ENCODE data around the gene GRAMD1A.
A peak's percentile ranks its signal among the peaks of the same experiment; 100 is the strongest.

The GRAMD1A gene

GRCh38 chr19:35063940-35064818 lies 64.1 kb downstream of the GRAMD1A start:
- Mint-ChIP-seq H3K27ac (peak overlapping the region; percentile 11), H3K27me3 (peaks cover 3% of the 10 kb centered on the region), H3K9me3 (no peaks in the 10 kb centered on the region), H3K4me1 (peaks cover 20% of the 10 kb centered on the region), H3K36me3 (ENCODE audit: low read depth) (no peaks in the 10 kb centered on the region), H3K4me3 (no peak overlapping the region)
- DNase-seq (no peak), ATAC-seq (peak; percentile 61)

DNA sequence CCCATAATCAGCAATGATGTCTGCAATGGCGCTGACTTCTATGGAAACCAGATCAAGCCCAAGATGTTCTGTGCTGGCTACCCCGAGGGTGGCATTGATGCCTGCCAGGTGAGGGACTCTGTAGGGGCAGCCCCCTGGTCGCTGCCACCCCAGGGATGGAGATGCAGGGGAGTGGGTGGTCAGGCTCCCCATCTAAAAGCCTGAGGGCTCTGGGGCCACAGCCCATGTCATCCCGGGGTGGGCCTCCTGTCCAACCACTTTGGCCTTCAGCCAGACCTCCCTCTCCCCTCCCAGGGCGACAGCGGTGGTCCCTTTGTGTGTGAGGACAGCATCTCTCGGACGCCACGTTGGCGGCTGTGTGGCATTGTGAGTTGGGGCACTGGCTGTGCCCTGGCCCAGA lies 65.5 kb downstream of the GRAMD1A start:
- no peak for ATAC-seq
- Mint-ChIP-seq H3K9me3 (peaks cover 2% of the 10 kb centered on the region), H3K4me3 (no peak overlapping the region), H3K27me3 (peaks cover 3% of the 10 kb centered on the region), H3K27ac (no peak overlapping the region), H3K4me1 (peaks cover 20% of the 10 kb centered on the region), H3K36me3 (ENCODE audit: low read depth) (no peaks in the 10 kb centered on the region)
- DNase-seq, result no peak

DNA sequence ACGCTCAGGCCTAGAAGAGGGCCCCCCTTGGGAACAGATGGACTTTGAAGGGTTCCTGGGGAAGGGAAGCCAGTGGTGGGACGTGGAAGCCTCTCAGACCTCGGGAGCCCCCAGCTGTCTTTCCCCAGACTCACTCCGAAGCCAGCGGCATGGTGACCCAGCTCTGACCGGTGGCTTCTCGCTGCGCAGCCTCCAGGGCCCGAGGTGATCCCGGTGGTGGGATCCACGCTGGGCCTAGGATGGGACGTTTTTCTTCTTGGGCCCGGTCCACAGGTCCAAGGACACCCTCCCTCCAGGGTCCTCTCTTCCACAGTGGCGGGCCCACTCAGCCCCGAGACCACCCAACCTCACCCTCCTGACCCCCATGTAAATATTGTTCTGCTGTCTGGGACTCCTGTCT lies 66.0 kb downstream of the GRAMD1A start:
- no peak for DNase-seq
- Mint-ChIP-seq H3K9me3 (peaks cover 5% of the 10 kb centered on the region), H3K27me3 (peaks cover 3% of the 10 kb centered on the region), H3K27ac (no peak overlapping the region), H3K4me3 (no peak overlapping the region), H3K4me1 (peaks cover 20% of the 10 kb centered on the region), H3K36me3 (ENCODE audit: low read depth) (no peaks in the 10 kb centered on the region)
- ATAC-seq, result no peak

DNA sequence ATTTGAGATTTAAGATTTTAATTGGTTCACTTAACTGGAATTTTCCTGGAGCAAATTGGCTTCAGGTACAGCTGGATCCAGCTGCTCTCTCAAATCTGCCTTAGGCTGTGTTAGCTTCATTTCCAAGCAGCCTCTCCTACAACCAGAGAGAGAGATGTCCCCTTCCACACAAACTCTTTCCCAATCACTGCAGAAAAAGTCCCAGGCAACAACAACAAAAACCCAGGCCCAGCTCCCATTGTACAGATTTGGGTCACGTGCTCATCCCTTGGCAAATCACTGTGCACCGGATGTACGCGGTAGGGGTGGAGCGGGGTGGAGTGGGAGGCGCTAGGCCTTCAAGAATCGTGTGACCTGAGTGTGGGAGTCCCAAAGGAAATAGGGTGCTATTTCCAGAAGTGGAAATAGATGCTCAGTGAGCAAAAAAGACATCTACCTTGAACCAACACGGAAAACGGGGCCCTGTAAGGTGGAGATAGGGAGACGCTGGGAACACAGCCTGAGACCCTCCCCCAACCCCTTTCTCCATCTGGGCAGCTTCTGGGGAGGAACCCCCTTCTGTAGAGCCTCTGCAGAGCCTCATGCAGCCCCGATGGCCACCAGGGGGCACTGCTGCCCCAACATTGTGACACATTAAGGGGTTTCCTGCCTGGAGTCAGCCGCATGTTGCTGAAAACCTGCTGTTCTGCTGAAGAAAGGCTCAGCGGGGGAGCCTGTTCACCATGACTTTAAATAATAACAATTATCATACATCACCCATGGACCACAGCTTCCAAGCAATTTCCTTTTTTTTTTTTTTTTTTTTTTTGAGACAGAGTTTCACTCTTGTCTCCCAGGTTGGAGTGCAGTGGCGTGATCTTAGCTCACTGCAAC lies 66.8 kb downstream of the GRAMD1A start:
- Mint-ChIP-seq H3K4me1 (peaks cover 20% of the 10 kb centered on the region), H3K27me3 (peaks cover 2% of the 10 kb centered on the region), H3K9me3 (peaks cover 5% of the 10 kb centered on the region), H3K36me3 (ENCODE audit: low read depth) (no peaks in the 10 kb centered on the region), H3K4me3 (no peak overlapping the region), H3K27ac (peak overlapping the region; percentile 71)
- ATAC-seq, result peak; percentile 88
- peak; percentile 95 for DNase-seq

DNA sequence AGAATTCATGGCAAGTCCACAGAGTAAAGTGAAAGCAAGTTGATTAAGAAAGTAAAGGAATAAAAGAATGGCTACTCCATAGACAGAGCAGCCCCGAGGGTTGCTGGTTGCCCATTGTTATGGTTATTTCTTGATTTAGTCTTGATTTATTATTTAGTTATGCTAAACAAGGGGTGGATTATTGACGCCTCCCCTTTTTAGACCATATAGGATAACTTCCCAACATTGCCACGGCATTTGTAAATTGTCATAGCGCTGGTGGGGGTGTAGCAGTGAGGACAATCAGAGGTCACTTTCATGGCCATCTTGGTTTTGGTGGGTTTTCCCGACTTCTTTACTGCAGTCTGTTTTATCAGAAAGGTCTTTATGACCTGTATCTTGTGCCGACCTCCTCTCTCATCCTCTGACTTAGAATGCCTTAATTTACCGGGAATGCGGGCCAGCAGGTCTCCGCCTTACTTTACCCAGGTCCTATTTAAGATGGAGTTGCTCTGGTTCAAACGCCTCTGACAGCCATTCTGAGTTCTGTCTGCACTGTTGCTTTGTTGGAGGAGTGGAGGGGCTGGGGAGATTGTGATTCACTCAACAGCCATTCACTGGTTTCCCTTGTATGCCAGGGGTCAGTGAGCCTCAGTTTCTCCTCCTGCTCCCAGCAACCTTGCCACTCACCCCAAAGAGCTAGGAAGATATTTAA lies 69.0 kb downstream of the GRAMD1A start:
- H3K36me3 Mint-ChIP-seq (ENCODE audit: low read depth), result no peaks in the 10 kb centered on the region
- no peak for DNase-seq
- H3K4me1 Mint-ChIP-seq, result peaks cover 13% of the 10 kb centered on the region
- no peak overlapping the region for H3K4me3 Mint-ChIP-seq
- peaks cover 5% of the 10 kb centered on the region for H3K9me3 Mint-ChIP-seq
- H3K27ac Mint-ChIP-seq, result no peak overlapping the region
- no peaks in the 10 kb centered on the region for H3K27me3 Mint-ChIP-seq
- ATAC-seq, result no peak

DNA sequence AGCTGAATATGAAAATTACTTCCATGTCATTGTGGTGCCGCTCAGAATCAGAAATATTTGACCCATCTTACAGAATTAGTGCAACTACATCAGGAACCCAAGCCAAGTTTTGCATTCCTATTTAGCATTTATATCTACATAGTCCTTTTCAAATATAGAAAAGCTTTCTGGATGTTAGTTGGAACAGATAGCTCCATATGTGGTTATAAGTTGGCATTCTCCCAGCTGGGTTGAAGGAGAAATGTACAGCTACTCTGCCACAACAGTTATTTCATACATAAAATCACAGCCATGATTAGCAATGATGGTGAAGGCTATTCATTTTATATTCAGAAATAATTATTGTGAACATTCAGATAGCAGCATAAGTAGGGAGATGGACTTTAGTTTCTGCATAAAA lies 69.6 kb downstream of the GRAMD1A start:
- ATAC-seq, result no peak
- peaks cover 5% of the 10 kb centered on the region for H3K9me3 Mint-ChIP-seq
- H3K27ac Mint-ChIP-seq, result no peak overlapping the region
- no peaks in the 10 kb centered on the region for H3K36me3 Mint-ChIP-seq (ENCODE audit: low read depth)
- no peak for DNase-seq
- H3K4me1 Mint-ChIP-seq, result peaks cover 8% of the 10 kb centered on the region
- no peak overlapping the region for H3K4me3 Mint-ChIP-seq
- no peaks in the 10 kb centered on the region for H3K27me3 Mint-ChIP-seq

DNA sequence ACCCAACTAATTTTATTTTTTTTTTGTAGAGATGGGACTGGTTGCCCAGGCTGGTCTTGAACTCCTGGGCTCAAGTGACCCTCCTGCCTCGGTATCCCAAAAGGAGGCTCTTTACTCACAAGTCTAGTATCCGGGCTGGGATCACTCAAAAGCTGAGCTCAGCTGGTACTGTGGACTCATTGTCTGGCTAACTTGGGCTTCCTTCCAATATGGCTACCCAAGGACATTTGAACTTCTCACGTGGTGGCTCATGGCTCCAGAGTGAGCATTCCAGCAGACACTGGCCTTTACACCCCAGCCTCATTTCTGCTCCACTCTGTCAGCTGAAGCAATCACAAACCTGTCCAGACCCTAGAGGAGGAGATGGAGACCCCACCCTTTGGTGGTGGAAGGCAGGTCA lies 70.3 kb downstream of the GRAMD1A start:
- no peak for DNase-seq
- Mint-ChIP-seq H3K9me3 (peaks cover 5% of the 10 kb centered on the region), H3K27ac (no peak overlapping the region), H3K4me3 (no peak overlapping the region), H3K4me1 (peaks cover 8% of the 10 kb centered on the region), H3K27me3 (no peaks in the 10 kb centered on the region), H3K36me3 (ENCODE audit: low read depth) (no peaks in the 10 kb centered on the region)
- no peak for ATAC-seq

GRCh38 chr19:35073516-35073915 lies 73.4 kb downstream of the GRAMD1A start:
- H3K27me3 Mint-ChIP-seq, result no peaks in the 10 kb centered on the region
- no peak overlapping the region for H3K27ac Mint-ChIP-seq
- no peaks in the 10 kb centered on the region for H3K4me1 Mint-ChIP-seq
- no peak for DNase-seq
- no peak for ATAC-seq
- no peak overlapping the region for H3K4me3 Mint-ChIP-seq
- H3K36me3 Mint-ChIP-seq (ENCODE audit: low read depth), result no peaks in the 10 kb centered on the region
- H3K9me3 Mint-ChIP-seq, result peaks cover 5% of the 10 kb centered on the region

DNA sequence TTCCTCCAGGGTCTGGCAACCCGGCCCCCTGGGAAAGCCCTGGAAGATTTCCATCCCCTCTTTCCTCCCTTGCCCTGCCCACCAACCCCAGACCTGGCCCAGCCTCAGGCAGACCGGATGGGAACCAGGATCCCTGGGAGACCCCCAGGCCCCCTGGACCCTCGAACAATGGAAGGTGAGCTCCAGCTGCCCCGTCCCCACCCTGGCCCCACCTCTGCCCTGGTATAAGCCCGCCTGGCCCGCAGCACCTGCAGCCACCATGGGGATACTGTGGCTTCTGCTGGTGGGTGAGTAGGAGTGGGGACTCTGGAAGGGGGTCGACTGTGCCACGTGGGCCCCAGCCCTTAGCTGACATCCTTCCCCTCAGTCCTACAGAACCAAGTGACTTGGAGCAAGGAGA lies 73.8 kb downstream of the GRAMD1A start:
- DNase-seq, result no peak
- H3K9me3 Mint-ChIP-seq, result peaks cover 5% of the 10 kb centered on the region
- H3K27me3 Mint-ChIP-seq, result peaks cover 2% of the 10 kb centered on the region
- no peak overlapping the region for H3K27ac Mint-ChIP-seq
- no peak overlapping the region for H3K4me3 Mint-ChIP-seq
- no peaks in the 10 kb centered on the region for H3K36me3 Mint-ChIP-seq (ENCODE audit: low read depth)
- no peak for ATAC-seq
- no peaks in the 10 kb centered on the region for H3K4me1 Mint-ChIP-seq

DNA sequence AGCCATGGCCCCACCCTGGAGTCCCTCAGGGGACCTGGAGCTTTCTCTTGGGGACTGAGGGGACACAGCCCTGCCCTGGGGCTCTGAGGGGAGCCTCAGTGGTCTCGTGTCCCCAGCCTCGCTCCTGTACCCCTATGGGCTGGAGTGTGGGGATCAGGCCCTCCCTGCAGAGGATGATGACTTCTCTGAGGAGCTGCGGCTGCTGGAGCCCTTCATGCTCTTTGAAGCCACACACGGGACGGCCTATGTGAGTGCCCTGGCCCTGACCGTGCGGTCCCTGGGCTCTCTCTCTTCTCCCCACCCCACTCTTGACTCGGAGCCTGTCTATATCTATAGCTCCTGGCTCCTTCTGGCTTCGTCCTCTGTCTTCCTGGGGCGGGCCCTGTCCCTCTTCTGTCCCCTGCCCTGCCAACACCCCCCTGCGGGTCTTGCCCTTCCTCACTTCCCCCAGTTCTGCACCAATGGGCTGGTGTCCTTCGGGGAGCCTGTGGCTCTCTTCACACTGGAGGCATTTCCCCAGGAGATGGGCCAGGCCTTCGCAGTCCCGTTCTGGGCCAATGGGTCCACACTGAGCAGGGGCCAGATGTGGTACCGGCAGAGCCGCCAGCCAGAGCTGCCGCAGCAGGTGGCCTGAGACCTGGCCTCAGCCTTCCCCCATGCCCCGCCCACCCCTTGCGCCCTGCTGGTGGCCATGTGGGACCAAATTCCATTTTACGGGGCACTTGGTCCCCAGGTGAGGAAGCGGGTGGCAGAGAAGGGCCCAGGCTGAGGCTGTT lies 74.5 kb downstream of the GRAMD1A start:
- ATAC-seq, result no peak
- Mint-ChIP-seq H3K27me3 (peaks cover 2% of the 10 kb centered on the region), H3K36me3 (ENCODE audit: low read depth) (no peaks in the 10 kb centered on the region)

GRCh38 chr19:35075202-35076025 lies 75.3 kb downstream of the GRAMD1A start:
- ATAC-seq, result peak; percentile 27

More for the DNA sequence above, 74.5 kb downstream of the GRAMD1A start:
- H3K9me3 Mint-ChIP-seq, result peaks cover 5% of the 10 kb centered on the region
- H3K4me1 Mint-ChIP-seq, result no peaks in the 10 kb centered on the region
- H3K4me3 Mint-ChIP-seq, result no peak overlapping the region
- no peak for DNase-seq
- no peak overlapping the region for H3K27ac Mint-ChIP-seq

DNA sequence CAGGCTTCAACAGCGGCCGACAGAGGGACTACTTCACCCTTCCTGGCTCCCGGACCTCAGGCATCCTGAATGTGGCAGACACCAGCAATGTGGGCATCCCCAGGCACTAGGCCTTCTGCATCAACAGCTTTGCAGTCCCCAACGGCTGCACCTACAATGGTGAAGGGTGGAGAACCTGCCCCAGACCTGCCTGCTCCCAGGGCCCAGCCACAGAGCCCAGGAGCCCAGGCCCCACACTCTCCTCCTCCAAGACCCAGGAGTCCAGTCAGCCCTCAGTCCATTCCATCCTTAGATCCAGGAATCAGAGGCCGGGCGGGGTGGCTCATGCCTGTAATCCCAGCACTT lies 75.9 kb downstream of the GRAMD1A start:
- no peak for DNase-seq
- no peaks in the 10 kb centered on the region for H3K4me1 Mint-ChIP-seq

More at GRCh38 chr19:35075202-35076025, 75.3 kb downstream of the GRAMD1A start:
- peaks cover 4% of the 10 kb centered on the region for H3K9me3 Mint-ChIP-seq
- DNase-seq, result no peak
- peaks cover 2% of the 10 kb centered on the region for H3K27me3 Mint-ChIP-seq
- no peak overlapping the region for H3K27ac Mint-ChIP-seq
- H3K4me3 Mint-ChIP-seq, result no peak overlapping the region
- no peaks in the 10 kb centered on the region for H3K4me1 Mint-ChIP-seq
- H3K36me3 Mint-ChIP-seq (ENCODE audit: low read depth), result no peaks in the 10 kb centered on the region

More for the DNA sequence above, 75.9 kb downstream of the GRAMD1A start:
- no peak for ATAC-seq
- H3K36me3 Mint-ChIP-seq (ENCODE audit: low read depth), result no peaks in the 10 kb centered on the region
- H3K27me3 Mint-ChIP-seq, result peaks cover 2% of the 10 kb centered on the region
- no peak overlapping the region for H3K27ac Mint-ChIP-seq
- no peak overlapping the region for H3K4me3 Mint-ChIP-seq
- no peaks in the 10 kb centered on the region for H3K9me3 Mint-ChIP-seq

All from activated naive CD8-positive, alpha-beta T cell treated with anti-CD3 and anti-CD28 coated beads, Interleukin-2, amount 50 U/mL, for 24 hours (primary cell).